CD14-positive monocyte (primary cell): ENCODE measurements around the gene NIT1. TPM values are rescaled to one million over a fixed set of nuclear protein-coding genes. Genes with fewer than 3 reads are reported as not detected.

Experiments
- DNase-seq, 3 donors: peaks; one replicate each; pipeline ENCODE4 v3.0.0-alpha.2; 2011 to 2022
- H2AFZ ChIP-seq: 2 replicates; pipeline ENCODE4 v1.6.0; 2012; ENCODE audit warnings: mild to moderate bottlenecking, low read depth, low read length, inconsistent platforms; ENCODE audit not compliant: insufficient read depth, poor library complexity, severe bottlenecking
- H3K27ac ChIP-seq, 2 donors: 1 replicate in 1 of 2; 2 replicates in 1 of 2; pipeline ENCODE4 v1.5.1; 2012 to 2013; ENCODE audit warnings: low read length in 2 of 2, control low read depth in 1 of 2, inconsistent platforms in 1 of 2, low read depth in 1 of 2, mild to moderate bottlenecking in 1 of 2
- H3K27me3 ChIP-seq, 2 donors: one replicate each; pipeline versions ENCODE4 v1.6.0 to v1.6.1; 2011 to 2013; ENCODE audit warnings: low read length in 2 of 2; ENCODE audit not compliant: control insufficient read depth in 2 of 2, insufficient read depth in 2 of 2
- H3K36me3 ChIP-seq, 2 donors: replicated peaks in 1 of 2; 1 replicate in 1 of 2; 2 replicates in 1 of 2; pipeline versions ENCODE4 v1.5.1 to v1.6.1; 2012 to 2013; ENCODE audit warnings: low read length in 2 of 2, control low read depth in 1 of 2, inconsistent platforms in 1 of 2, mild to moderate bottlenecking in 1 of 2; ENCODE audit not compliant: insufficient read depth in 2 of 2, control insufficient read depth in 1 of 2
- H3K4me1 ChIP-seq, 2 donors: 1 replicate in 1 of 2; 2 replicates in 1 of 2; pipeline versions ENCODE4 v1.5.1 to v1.6.1; 2012 to 2013; ENCODE audit warnings: low read length in 2 of 2, control low read depth in 1 of 2, inconsistent platforms in 1 of 2, mild to moderate bottlenecking in 1 of 2, moderate library complexity in 1 of 2; ENCODE audit not compliant: insufficient read depth in 2 of 2, control insufficient read depth in 1 of 2
- H3K4me2 ChIP-seq: replicated peaks from 2 replicates; pipeline ENCODE3; 2012; ENCODE audit warnings: low read length, moderate library complexity, mild to moderate bottlenecking; ENCODE audit not compliant: poor library complexity, severe bottlenecking; ENCODE audit errors: extremely low read depth
- H3K4me3 ChIP-seq, 3 experiments: fragments of 200-600 bp in 1 of 3; sonication (generic) in 1 of 3; replicated peaks in 1 of 3; 1 replicate in 2 of 3; 2 replicates in 1 of 3; pipeline ENCODE4 v1.5.1; 2011 to 2013; ENCODE audit warnings: low read length in 3 of 3, mild to moderate bottlenecking in 3 of 3, control low read depth in 2 of 3, low read depth in 2 of 3, inconsistent platforms in 1 of 3, moderate library complexity in 1 of 3
- H3K79me2 ChIP-seq: 2 replicates; pipeline ENCODE4 v1.6.0; 2012; ENCODE audit warnings: mild to moderate bottlenecking, control low read depth, inconsistent platforms, low read length, moderate library complexity; ENCODE audit not compliant: insufficient read depth
- H3K9ac ChIP-seq: 2 replicates; pipeline ENCODE4 v1.6.0; 2017; ENCODE audit warnings: low read length, mild to moderate bottlenecking; ENCODE audit not compliant: insufficient read depth, poor library complexity, severe bottlenecking
- H3K9me3 ChIP-seq, 2 donors: replicated peaks in 1 of 2; 1 replicate in 1 of 2; 2 replicates in 1 of 2; pipeline versions ENCODE4 v1.5.1 to v1.6.1; 2012 to 2013; ENCODE audit warnings: low read length in 2 of 2, control low read depth in 1 of 2; ENCODE audit not compliant: control insufficient read depth in 1 of 2, insufficient read depth in 1 of 2
- H4K20me1 ChIP-seq: 2 replicates; pipeline ENCODE4 v1.6.0; 2012; ENCODE audit warnings: mild to moderate bottlenecking, low read length, control low read depth, moderate library complexity; ENCODE audit not compliant: insufficient read depth
- H3K27ac Mint-ChIP-seq, 7 donors: one replicate each; pipeline ENCODE4 v1.8.0; 2020; ENCODE audit warnings: mild to moderate bottlenecking in 7 of 7, mixed read lengths in 7 of 7, moderate library complexity in 6 of 7, inconsistent platforms in 2 of 7
- H3K27me3 Mint-ChIP-seq, 3 donors: one replicate each; pipeline ENCODE4 v1.8.0; 2021 to 2022; ENCODE audit warnings: low read depth in 3 of 3, mild to moderate bottlenecking in 3 of 3, mixed read lengths in 3 of 3, moderate library complexity in 3 of 3, inconsistent platforms in 1 of 3
- H3K36me3 Mint-ChIP-seq, 2 donors: one replicate each; pipeline ENCODE4 v1.8.0; 2020; ENCODE audit warnings: mixed read lengths in 2 of 2, inconsistent platforms in 1 of 2, mild to moderate bottlenecking in 1 of 2
- H3K4me1 Mint-ChIP-seq: one replicate; pipeline ENCODE4 v1.8.0; 2020; ENCODE audit warnings: mild to moderate bottlenecking, mixed read lengths
- H3K4me3 Mint-ChIP-seq, 2 donors: one replicate each; pipeline ENCODE4 v1.8.0; 2020; ENCODE audit warnings: mild to moderate bottlenecking in 2 of 2, mixed read lengths in 2 of 2, moderate library complexity in 1 of 2
- H3K9me3 Mint-ChIP-seq, 7 donors: one replicate each; pipeline ENCODE4 v1.8.0; 2020 to 2022; ENCODE audit warnings: mixed read lengths in 7 of 7, mild to moderate bottlenecking in 6 of 7, moderate library complexity in 6 of 7, inconsistent platforms in 2 of 7
- CTCF ChIP-seq: fragments of 200-600 bp; IDR thresholded peaks from one replicate; pipeline ENCODE4 v1.8.0; 2022; ENCODE audit warnings: antibody characterized with exemption, mild to moderate bottlenecking
- WGBS: methylation state at CpG from one replicate; pipeline ENCODE4 v1.1.5; 2013; ENCODE audit warnings: missing lambda C conversion rate; ENCODE audit not compliant: insufficient coverage; 5-methylcytosine and 5-hydroxymethylcytosine counted together
- intact Hi-C, 2 donors: fragments of 100-400 bp; cut with micrococcal nuclease; formaldehyde crosslinking; loops; one replicate each; pipeline versions ENCODE4 v1.15.0 to v1.15.1; 2023
- polyA plus RNA-seq, 3 donors: library from polyadenylated mRNA; depleted of rRNA in 1 of 3; unstranded in 2 of 3; stranded (reverse) in 1 of 3; fragments of 300-500 nt in 2 of 3; fragments of >200 nt in 1 of 3; fragmentation: Illumina TruSeq in 2 of 3; gene quantifications; 1 replicate in 2 of 3; 2 replicates in 1 of 3; pipeline ENCODE4 v1.2.3, GENCODE V29; 2012 to 2021

Gene NIT1
- polyA plus RNA-seq, 3 donors = 28.4 to 84.7 (median 35.7) TPM

GRCh38 chr1:161073474-161074121, 44.3 kb upstream of the NIT1 start:
- Mint-ChIP-seq H3K27ac (peak overlapping the region in 1 of 7 donors; percentile 76), H3K9me3 (peaks cover 0 to 2% (median 0%) of the 10 kb centered on the region in 7 donors), H3K4me1 (peaks cover 28% of the 10 kb centered on the region), H3K4me3 (no peak overlapping the region), H3K27me3 (peaks cover 0 to 1% (median 0%) of the 10 kb centered on the region in 3 donors), H3K36me3 (no peaks in the 10 kb centered on the region)
- Histone ChIP-seq H3K4me1 (peaks cover 23 to 28% of the 10 kb centered on the region in 2 donors), H2AFZ (no peak overlapping the region), H3K9ac (no peak overlapping the region), H3K9me3 (no peaks in the 10 kb centered on the region), H4K20me1 (no peaks in the 10 kb centered on the region), H3K36me3 (no peaks in the 10 kb centered on the region), H3K79me2 (peaks cover 19% of the 10 kb centered on the region), H3K4me3 (no peak overlapping the region), H3K4me2 (no peak overlapping the region), H3K27ac (no peak overlapping the region), H3K27me3 (no peaks in the 10 kb centered on the region)
- WGBS = 80% methylated on average over 5 of the region's 7 CpGs
- DNase-seq = no peak
- intact Hi-C loops = loop anchor here in 1 of 2 donors (5.0 kb wide), 1 partner anchor 59 kb away; the partner anchor contains the start of gene DEDD
- TF ChIP-seq CTCF = no peak

GRCh38 chr1:161074676-161075368, 43.1 kb upstream of the NIT1 start:
- H3K4me1 Mint-ChIP-seq = peaks cover 34% of the 10 kb centered on the region
- intact Hi-C loops = loop anchor here in 1 of 2 donors (5.0 kb wide), 1 partner anchor 57 kb away; the partner anchor contains the start of gene DEDD
- 92% methylated on average over 8 of the region's 12 CpGs for WGBS
- no peak for TF ChIP-seq CTCF
- Histone ChIP-seq H3K36me3 (no peaks in the 10 kb centered on the region), H3K79me2 (peaks cover 8% of the 10 kb centered on the region), H2AFZ (no peak overlapping the region), H3K9me3 (no peaks in the 10 kb centered on the region), H4K20me1 (no peaks in the 10 kb centered on the region), H3K27ac (no peak overlapping the region), H3K4me3 (no peak overlapping the region), H3K4me1 (peaks cover 25 to 32% of the 10 kb centered on the region in 2 donors), H3K9ac (no peak overlapping the region), H3K4me2 (no peak overlapping the region), H3K27me3 (no peaks in the 10 kb centered on the region)
- no peak overlapping the region for H3K4me3 Mint-ChIP-seq
- no peaks in the 10 kb centered on the region for H3K27me3 Mint-ChIP-seq
- peak overlapping the region in 2 of 7 donors; percentile 33 to 76 for H3K27ac Mint-ChIP-seq
- no peaks in the 10 kb centered on the region for H3K9me3 Mint-ChIP-seq
- no peaks in the 10 kb centered on the region for H3K36me3 Mint-ChIP-seq
- DNase-seq = no peak
